Glomerular endothelial cell (primary cell): ENCODE measurements around the gene NOL9. TPM values are rescaled to one million over a fixed set of nuclear protein-coding genes. Genes with fewer than 3 reads are reported as not detected.
"Not testable (repeated sequence)": the region's sequence is repeated elsewhere in the genome, so short reads cannot be mapped to it uniquely, and the experiment has no call there.

Experiments used
- DNase-seq: peaks from one replicate; pipeline ENCODE4 v3.0.0-alpha.2; 2011; ENCODE audit warnings: low read depth, low spot score; ENCODE audit errors: extremely low read depth
- total RNA-seq: library from RNA; depleted of rRNA; stranded (reverse); fragments of >200 nt; gene quantifications from 2 replicates; pipeline ENCODE4 v1.2.3, GENCODE V29; 2015

Gene NOL9
- total RNA-seq, result 19.5 and 32.1 TPM in 2 replicates

- peak; percentile 44 for DNase-seq
Observed at GRCh38 chr1:6554031-6554906, at the start of gene NOL9. Gene NOL9, minus strand, starts transcription at chr1:6554513. Its CDS starts 11 bp downstream, at chr1:6554502.

- no peak for DNase-seq
Observed at GRCh38 chr1:6603238-6603914, 49.1 kb upstream of the NOL9 start.

GRCh38 chr1:6602669-6603237, 48.4 kb upstream of the NOL9 start, which contains the start of gene KLHL21:
Gene KLHL21, minus strand, starts transcription at chr1:6602869. Its CDS starts 52 bp downstream, at chr1:6602817.
- no peak for DNase-seq

GRCh38 chr1:6601923-6602668, 47.8 kb upstream of the NOL9 start:
- DNase-seq, result no peak

- DNase-seq, result no peak
Observed at GRCh38 chr1:6601049-6601922, 47.0 kb upstream of the NOL9 start.

- DNase-seq, result no peak
Observed at GRCh38 chr1:6600410-6601048, 46.2 kb upstream of the NOL9 start.

- DNase-seq, result not testable (repeated sequence)
Observed at GRCh38 chr1:6599991-6600390, 45.7 kb upstream of the NOL9 start.

- DNase-seq, result no peak
Observed at GRCh38 chr1:6599141-6599975, 45.0 kb upstream of the NOL9 start.

- DNase-seq, result no peak
Observed at GRCh38 chr1:6597777-6598131, 43.4 kb upstream of the NOL9 start.

GRCh38 chr1:6596886-6597776, 42.8 kb upstream of the NOL9 start:
- DNase-seq, result no peak

- no peak for DNase-seq
Observed at GRCh38 chr1:6596351-6596750, 42.0 kb upstream of the NOL9 start.

- no peak for DNase-seq
Observed at GRCh38 chr1:6594977-6595740, 40.8 kb upstream of the NOL9 start.

GRCh38 chr1:6593810-6594209, 39.5 kb upstream of the NOL9 start:
- no peak for DNase-seq

- no peak for DNase-seq
Observed at GRCh38 chr1:6592865-6593593, 38.7 kb upstream of the NOL9 start.

- no peak for DNase-seq
Observed at GRCh38 chr1:6592441-6592840, 38.1 kb upstream of the NOL9 start.

- DNase-seq, result no peak
Observed at GRCh38 chr1:6591644-6592043, 37.3 kb upstream of the NOL9 start.
